PC-3 (cell line): Measurements from ENCODE around the gene DPF1.

Experiments used
- CTCF ChIP-seq: fragments of 300-600 bp; sonication (generic); conservative IDR thresholded peaks from 2 replicates; pipeline ENCODE4 v1.5.1; 2017; ENCODE audit warnings: antibody characterized with exemption, low read depth, mild to moderate bottlenecking, low read length
- EZH2 ChIP-seq: fragments of 300-600 bp; sonication (generic); IDR thresholded peaks from one replicate; pipeline ENCODE4 v1.6.1; 2017; ENCODE audit warnings: antibody characterized with exemption, mild to moderate bottlenecking, low read length; ENCODE audit not compliant: unreplicated experiment

- TF ChIP-seq EZH2 (no peak), CTCF (no peak)
Measured at GRCh38 chr19:38216785-38217641, 7.0 kb downstream of the DPF1 start.
